Pancreas (tissue), 10 donors: Measurements from ENCODE around the gene VPS13D. TPM values are rescaled to one million over a fixed set of nuclear protein-coding genes. Genes with fewer than 3 reads are reported as not detected.
A peak's percentile ranks its signal among the peaks of the same experiment; 100 is the strongest.

Experiments
- ATAC-seq, 4 donors: fragments of 200-7000 bp; cut with Tn5 transposase; one replicate each; pipeline versions ENCODE4 v1.8.0 to v1.9.1; 2020; ENCODE audit warnings: mild to moderate bottlenecking in 4 of 4, moderate library complexity in 4 of 4
- DNase-seq, 6 donors: peaks; one replicate each; pipeline ENCODE4 v3.0.0-alpha.2; 2020
- FAIRE-seq: peaks from 2 replicates; lab custom pipeline; 2012; peaks lifted over from hg19 to GRCh38; lab: Jason Lieb, UNC
- H3K27ac ChIP-seq, 4 donors: fragments of 200-600 bp; sonication (generic); 1 replicate in 3 of 4; 2 replicates in 1 of 4; pipeline versions ENCODE4 v1.5.0 to v1.8.0; 2020
- H3K27me3 ChIP-seq, 4 donors: fragments of 200-600 bp; one replicate each; pipeline ENCODE4 v1.8.0; 2021
- H3K36me3 ChIP-seq, 3 donors: fragments of 200-600 bp; sonication (generic) in 1 of 3; one replicate each; pipeline versions ENCODE4 v1.5.0 to v1.8.0; 2020 to 2021
- H3K4me1 ChIP-seq, 3 donors: fragments of 200-600 bp; one replicate each; pipeline ENCODE4 v1.8.0; 2021
- H3K4me3 ChIP-seq, 4 donors: fragments of 200-600 bp; sonication (generic) in 2 of 4; one replicate each; pipeline versions ENCODE4 v1.5.0 to v1.8.0; 2020 to 2021
- H3K9me3 ChIP-seq, 4 donors: fragments of 200-600 bp; one replicate each; pipeline ENCODE4 v1.8.0; 2021
- CTCF ChIP-seq, 4 donors: fragments of 200-600 bp; sonication (generic) in 3 of 4; IDR thresholded peaks; one replicate each; pipeline versions ENCODE4 v1.5.0 to v1.8.0; 2021; ENCODE audit warnings: antibody characterized with exemption in 4 of 4
- WGBS, 2 donors: extraction: QIAGEN DNeasy Blood & Tissue Kit; methylation state at CpG; one replicate each; pipeline ENCODE4 v1.1.7; 2013; 5-methylcytosine and 5-hydroxymethylcytosine counted together
- intact Hi-C, 3 donors: fragments of 100-400 bp; cut with DNase I; formaldehyde crosslinking; loops; one replicate each; pipeline versions ENCODE4 v1.11.1 to v1.14.2; 2022
- polyA plus RNA-seq, 2 donors: library from polyadenylated mRNA; stranded (reverse); fragments of 200-250 nt; gene quantifications; one replicate each; pipeline ENCODE4 v1.2.3, GENCODE V29; 2013
- total RNA-seq, 6 donors: library from RNA; stranded (reverse); fragmentation: NEBNext Ultra II Directional in 4 of 6; extraction: Animal tissue kit (Norgen Biotek cat#: 25700) in 4 of 6; gene quantifications; one replicate each; pipeline versions ENCODE4 v1.2.1 to v1.2.4, GENCODE V29; 2021 to 2023
- donor health status: healthy with polysubstance abuse.
- donor health status: DM: no; HTN: no; CAD: no; lungs with moderate emphysema.
- donor health status: DM: no; HTN: no; CAD: no.
- donor health status: control.
- donor health status: control.
- donor health status: Bipolar disorder and iron deficiency.
- donor health status: DM: yes; HTN: yes; CAD: no.
- donor health status: DM: no; HTN: no; CAD: no.
- donor health status: DM: no; HTN: no; CAD: no.
- donor health status: DM: yes; HTN: yes; CAD: no.

Gene VPS13D
- total and polyA plus RNA-seq, 8 donors: 13.7 to 39.0 (median 24.8) TPM

- intact Hi-C loops: no loop called here
- no peak for TF ChIP-seq CTCF (IDR thresholded peaks at IDR 0.05)
- ATAC-seq: peak in 3 of 4 donors; percentile 29 to 39 (median 29)
- Histone ChIP-seq H3K36me3 (no peaks in the 10 kb centered on the region), H3K9me3 (no peaks in the 10 kb centered on the region), H3K4me1 (peaks cover 28 to 90% (median 84%) of the 10 kb centered on the region in 3 donors), H3K4me3 (no peak overlapping the region), H3K27me3 (no peaks in the 10 kb centered on the region), H3K27ac (peak overlapping the region in 2 of 4 donors; percentile 62 to 78)
- FAIRE-seq: no peak
- no peak for DNase-seq
- WGBS, 2 donors: 32 to 38% methylated on average over 8 of the region's 8 CpGs
Observed at GRCh38 chr1:12342401-12343003, 112.7 kb downstream of the VPS13D start.

- Histone ChIP-seq H3K9me3 (no peaks in the 10 kb centered on the region), H3K4me1 (peaks cover 28 to 79% (median 73%) of the 10 kb centered on the region in 3 donors), H3K27ac (peak overlapping the region in 2 of 4 donors; percentile 78), H3K36me3 (peaks cover 0 to 2% (median 0%) of the 10 kb centered on the region in 3 donors), H3K27me3 (no peaks in the 10 kb centered on the region), H3K4me3 (no peak overlapping the region)
- DNase-seq (no peak), ATAC-seq (peak in 1 of 4 donors; percentile 6), FAIRE-seq (no peak)
- 68 to 75% methylated on average over 2 of the region's 2 CpGs for WGBS, 2 donors
- no peak for TF ChIP-seq CTCF (IDR thresholded peaks at IDR 0.05)
- intact Hi-C loops: no loop called here
Observed at GRCh38 chr1:12343823-12344487, 114.1 kb downstream of the VPS13D start.

- FAIRE-seq: no peak
- peak overlapping the region in 2 of 4 donors; percentile 78 for H3K27ac ChIP-seq
- ATAC-seq: peak in 2 of 4 donors; percentile 30 to 32
Observed at GRCh38 chr1:12344596-12345349, 114.9 kb downstream of the VPS13D start.

More at GRCh38 chr1:12344596-12345349, 114.9 kb downstream of the VPS13D start:
- H3K4me3 ChIP-seq: peak overlapping the region in 1 of 4 donors; percentile 2
- no peaks in the 10 kb centered on the region for H3K9me3 ChIP-seq
- H3K36me3 ChIP-seq: peaks cover 0 to 11% (median 0%) of the 10 kb centered on the region in 3 donors
- peaks cover 22 to 71% (median 65%) of the 10 kb centered on the region in 3 donors for H3K4me1 ChIP-seq
- TF ChIP-seq CTCF (IDR thresholded peaks at IDR 0.05): no peak
- no peak for DNase-seq
- intact Hi-C loops: no loop called here
- WGBS, 2 donors: 86 to 89% methylated on average over 9 of the region's 9 CpGs
- no peaks in the 10 kb centered on the region for H3K27me3 ChIP-seq
